Endodermal cell (in vitro differentiated cells): ENCODE measurements around the gene BRMS1. TPM values are rescaled to one million over a fixed set of nuclear protein-coding genes. Genes with fewer than 3 reads are reported as not detected.

Source experiments
- DNase-seq: peaks from one replicate; pipeline ENCODE4 v3.0.0-alpha.2; 2017
- H3K27ac ChIP-seq: 2 replicates; pipeline ENCODE4 v1.5.1; 2013; ENCODE audit warnings: mild to moderate bottlenecking, low read depth, low read length, moderate library complexity
- H3K27me3 ChIP-seq: 2 replicates; pipeline ENCODE4 v1.6.1; 2013; ENCODE audit warnings: mild to moderate bottlenecking, low read length, moderate library complexity; ENCODE audit not compliant: insufficient read depth, control insufficient read depth, poor library complexity, severe bottlenecking
- H3K36me3 ChIP-seq: 2 replicates; pipeline ENCODE4 v1.7.0; 2013; ENCODE audit warnings: mild to moderate bottlenecking, low read length, moderate library complexity; ENCODE audit not compliant: control insufficient read depth, insufficient read depth
- H3K4me1 ChIP-seq: one replicate; pipeline ENCODE4 v1.7.0; 2013; ENCODE audit warnings: low read length; ENCODE audit not compliant: control insufficient read depth, insufficient read depth
- H3K4me3 ChIP-seq: 2 replicates; pipeline ENCODE4 v1.5.1; 2013; ENCODE audit warnings: mild to moderate bottlenecking, low read length, moderate library complexity
- H3K9ac ChIP-seq: 2 replicates; pipeline ENCODE4 v1.6.1; 2013; ENCODE audit warnings: mild to moderate bottlenecking, low read length, moderate library complexity; ENCODE audit not compliant: poor library complexity, severe bottlenecking; ENCODE audit errors: extremely low read depth
- H3K9me3 ChIP-seq: 2 replicates; pipeline ENCODE4 v1.6.1; 2013; ENCODE audit warnings: mild to moderate bottlenecking, low read length, moderate library complexity; ENCODE audit not compliant: control insufficient read depth
- H3K27ac Mint-ChIP-seq: 2 replicates; pipeline ENCODE4 v1.8.0; 2020; ENCODE audit warnings: mixed read lengths
- H3K27me3 Mint-ChIP-seq: 2 replicates; pipeline ENCODE4 v1.8.0; 2021; ENCODE audit warnings: mild to moderate bottlenecking, mixed read lengths; ENCODE audit not compliant: insufficient read depth
- H3K36me3 Mint-ChIP-seq: 2 replicates; pipeline ENCODE4 v1.8.0; 2020; ENCODE audit warnings: low read depth, mixed read lengths
- H3K4me1 Mint-ChIP-seq: 2 replicates; pipeline ENCODE4 v1.8.0; 2020; ENCODE audit warnings: mixed read lengths
- H3K4me3 Mint-ChIP-seq: 2 replicates; pipeline ENCODE4 v1.8.0; 2020; ENCODE audit warnings: mild to moderate bottlenecking, moderate library complexity, mixed read lengths
- H3K9me3 Mint-ChIP-seq: 2 replicates; pipeline ENCODE4 v1.8.0; 2020; ENCODE audit warnings: mild to moderate bottlenecking, mixed read lengths
- CTCF ChIP-seq: fragments of 200-600 bp; sonication (generic); conservative IDR thresholded peaks from 2 replicates; pipeline ENCODE4 v1.5.0; 2021; ENCODE audit warnings: antibody characterized with exemption, mild to moderate bottlenecking
- WGBS, 2 experiments: methylation state at CpG; one replicate each; pipeline versions ENCODE4 v1.1.5 to v1.1.7; 2013; ENCODE audit warnings: missing lambda C conversion rate in 2 of 2, mixed read lengths in 1 of 2; ENCODE audit not compliant: insufficient coverage in 1 of 2, insufficient read length in 1 of 2; 5-methylcytosine and 5-hydroxymethylcytosine counted together
- total RNA-seq, 2 donors: library from RNA; stranded (reverse); fragmentation: NEBNext Ultra II Directional in 1 of 2; extraction: Animal tissue kit (Norgen Biotek cat#: 25700) in 1 of 2; gene quantifications; 2 replicates in 1 of 2; 3 replicates in 1 of 2; pipeline ENCODE4 v1.2.1, GENCODE V29; 2021

BRMS1 gene
- total RNA-seq, 2 donors from 2014 or later, result 38.7 to 40.3 TPM

DNA sequence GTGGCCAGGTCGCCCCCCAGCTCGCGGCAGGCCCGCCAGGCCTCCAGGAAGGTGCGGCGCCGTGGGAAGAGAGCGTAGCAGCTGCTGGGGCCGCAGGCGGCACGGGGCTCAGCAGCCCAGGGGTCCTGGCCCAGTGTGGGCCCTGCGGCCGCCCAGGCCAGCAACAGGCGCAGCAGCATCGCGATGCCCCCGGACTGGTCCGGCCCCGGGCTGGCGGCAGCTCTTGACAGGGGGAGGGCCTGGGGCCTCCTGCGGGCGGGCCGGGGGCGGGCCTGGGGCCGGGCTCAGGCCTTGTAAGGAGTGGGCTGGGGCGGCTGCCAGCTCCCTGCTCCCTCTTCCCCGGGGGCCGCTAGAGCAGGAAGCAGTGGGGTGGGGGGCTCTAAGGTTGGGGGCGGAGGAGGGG lies 28.1 kb downstream of the BRMS1 start, which contains the start of gene CD248:
Gene CD248 (minus strand): TSS at position 196 of the 403 bp plus-strand sequence. CDS start 17 bp downstream, at position 179.
- Mint-ChIP-seq H3K27ac (no peak within 1 kb of the TSS), H3K36me3 (no peaks in the 10 kb centered on the region), H3K9me3 (peaks cover 19% of the 10 kb centered on the region), H3K4me3 (peak within 1 kb of the TSS; percentile 27), H3K27me3 (peaks cover 24% of the 10 kb centered on the region), H3K4me1 (peaks cover 9% of the 10 kb centered on the region)
- no peaks in the 10 kb centered on the region for H3K9me3 ChIP-seq
- WGBS, 2 experiments, result 46% methylated on average over 27 of the region's 29 CpGs; no CpG with 5 or more reads in 1 of the 2 experiments
- peak within 1 kb of the TSS; percentile 55 for H3K27ac ChIP-seq
- H3K4me3 ChIP-seq, result no peak within 1 kb of the TSS
- no peaks in the 10 kb centered on the region for H3K36me3 ChIP-seq
- no peaks in the 10 kb centered on the region for H3K27me3 ChIP-seq
- no peak for TF ChIP-seq CTCF
- no peaks in the 10 kb centered on the region for H3K4me1 ChIP-seq
- peak; percentile 81 for DNase-seq
- H3K9ac ChIP-seq, result no peak within 1 kb of the TSS

DNA sequence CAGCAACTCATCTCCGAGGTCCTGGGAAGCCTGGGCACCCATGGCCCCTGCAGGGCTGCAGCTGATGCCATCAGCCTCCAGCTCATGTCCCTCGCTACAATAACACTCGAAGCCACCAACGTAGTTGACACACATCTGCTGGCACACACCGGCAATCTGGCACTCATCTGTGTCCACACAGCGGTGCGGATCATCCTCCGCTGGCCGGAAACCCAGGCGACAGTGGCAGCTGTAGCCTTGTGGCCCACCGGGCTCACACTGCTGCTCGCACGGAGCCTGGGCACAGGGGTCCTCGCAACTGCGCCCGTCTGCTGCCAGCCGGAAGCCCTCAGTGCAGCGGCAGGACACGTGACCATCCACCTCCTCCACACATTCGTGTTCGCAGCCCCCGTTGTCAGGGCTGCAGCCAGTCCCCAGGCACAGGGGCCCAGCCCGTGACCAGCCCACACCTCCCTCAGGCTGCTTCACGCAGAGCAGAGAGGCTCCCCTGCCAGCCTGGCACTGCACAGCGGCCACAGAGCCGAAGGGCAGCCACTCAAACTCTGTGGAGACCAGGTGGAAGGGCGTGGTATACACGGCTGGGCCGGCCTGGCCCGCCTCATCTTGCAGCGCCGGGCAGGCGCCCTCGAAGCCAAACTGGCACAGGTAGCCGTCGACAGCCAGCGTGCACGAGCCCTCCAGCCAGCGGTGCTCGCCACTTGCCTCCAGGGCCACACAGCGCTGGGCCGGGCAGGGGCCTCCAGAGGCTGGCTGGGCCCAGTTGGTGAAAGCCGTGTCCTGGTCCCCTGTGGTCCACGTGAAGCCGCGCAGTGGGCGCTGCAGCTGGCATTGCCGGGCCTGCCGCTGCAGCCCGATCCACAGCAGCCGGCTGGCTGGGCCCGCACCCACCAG lies 28.7 kb downstream of the BRMS1 start:
- no peak for TF ChIP-seq CTCF
- peaks cover 24% of the 10 kb centered on the region for H3K27me3 Mint-ChIP-seq
- Histone ChIP-seq H3K36me3 (no peaks in the 10 kb centered on the region), H3K27ac (no peak overlapping the region), H3K27me3 (no peaks in the 10 kb centered on the region), H3K9ac (no peak overlapping the region), H3K4me3 (no peak overlapping the region), H3K4me1 (peaks cover 3% of the 10 kb centered on the region), H3K9me3 (no peaks in the 10 kb centered on the region)
- no peak for DNase-seq
- no peaks in the 10 kb centered on the region for H3K36me3 Mint-ChIP-seq
- H3K4me1 Mint-ChIP-seq, result peaks cover 9% of the 10 kb centered on the region
- WGBS, 2 experiments, result 91 to 93% methylated on average over 28 to 52 of the region's 52 CpGs
- H3K27ac Mint-ChIP-seq, result no peak overlapping the region
- peaks cover 19% of the 10 kb centered on the region for H3K9me3 Mint-ChIP-seq
- no peak overlapping the region for H3K4me3 Mint-ChIP-seq

- Histone ChIP-seq H3K4me1 (peaks cover 3% of the 10 kb centered on the region), H3K9ac (no peak overlapping the region), H3K27me3 (no peaks in the 10 kb centered on the region), H3K4me3 (no peak overlapping the region), H3K27ac (no peak overlapping the region), H3K36me3 (no peaks in the 10 kb centered on the region), H3K9me3 (no peaks in the 10 kb centered on the region)
- no peak overlapping the region for H3K4me3 Mint-ChIP-seq
- peaks cover 25% of the 10 kb centered on the region for H3K27me3 Mint-ChIP-seq
- H3K9me3 Mint-ChIP-seq, result peaks cover 19% of the 10 kb centered on the region
- H3K36me3 Mint-ChIP-seq, result no peaks in the 10 kb centered on the region
- no peak for TF ChIP-seq CTCF
- peaks cover 9% of the 10 kb centered on the region for H3K4me1 Mint-ChIP-seq
- 95% methylated on average over 10 to 14 of the region's 14 CpGs for whole genome bisulfite sequencing, 2 experiments
- DNase-seq, result no peak
- no peak overlapping the region for H3K27ac Mint-ChIP-seq
Measured at GRCh38 chr11:66315498-66315885, 29.4 kb downstream of the BRMS1 start.
